ENCODE measurements around the gene LCN12.

- TF ChIP-seq, protein P1, sequence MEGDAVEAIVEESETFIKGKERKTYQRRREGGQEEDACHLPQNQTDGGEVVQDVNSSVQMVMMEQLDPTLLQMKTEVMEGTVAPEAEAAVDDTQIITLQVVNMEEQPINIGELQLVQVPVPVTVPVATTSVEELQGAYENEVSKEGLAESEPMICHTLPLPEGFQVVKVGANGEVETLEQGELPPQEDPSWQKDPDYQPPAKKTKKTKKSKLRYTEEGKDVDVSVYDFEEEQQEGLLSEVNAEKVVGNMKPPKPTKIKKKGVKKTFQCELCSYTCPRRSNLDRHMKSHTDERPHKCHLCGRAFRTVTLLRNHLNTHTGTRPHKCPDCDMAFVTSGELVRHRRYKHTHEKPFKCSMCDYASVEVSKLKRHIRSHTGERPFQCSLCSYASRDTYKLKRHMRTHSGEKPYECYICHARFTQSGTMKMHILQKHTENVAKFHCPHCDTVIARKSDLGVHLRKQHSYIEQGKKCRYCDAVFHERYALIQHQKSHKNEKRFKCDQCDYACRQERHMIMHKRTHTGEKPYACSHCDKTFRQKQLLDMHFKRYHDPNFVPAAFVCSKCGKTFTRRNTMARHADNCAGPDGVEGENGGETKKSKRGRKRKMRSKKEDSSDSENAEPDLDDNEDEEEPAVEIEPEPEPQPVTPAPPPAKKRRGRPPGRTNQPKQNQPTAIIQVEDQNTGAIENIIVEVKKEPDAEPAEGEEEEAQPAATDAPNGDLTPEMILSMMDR (IDR thresholded peaks at IDR 0.05) = no peak
- no peak for TF ChIP-seq POLR2A (IDR thresholded peaks at IDR 0.05)
These were observed 45.8 kb downstream of the LCN12 start for GRCh38 chr9:136997830-136998234.

Data from esophagus squamous epithelium (tissue), 4 donors.